AG10803 (cell line): Measurements from ENCODE around the gene HSD3B2.

Experiments used
- DNase-seq: peaks from one replicate; pipeline ENCODE4 v3.0.0; 2010; ENCODE audit warnings: low read depth
- H3K4me3 ChIP-seq: 2 replicates; pipeline ENCODE4 v1.5.1; 2011; ENCODE audit warnings: mild to moderate bottlenecking, low read length, control low read depth
- TF ChIP-seq, protein P1 (sequence below): conservative IDR thresholded peaks from 2 replicates; pipeline ENCODE4 v1.5.1; 2011; ENCODE audit warnings: mild to moderate bottlenecking, low read length, control low read depth, inconsistent platforms

Gene HSD3B2

DNA sequence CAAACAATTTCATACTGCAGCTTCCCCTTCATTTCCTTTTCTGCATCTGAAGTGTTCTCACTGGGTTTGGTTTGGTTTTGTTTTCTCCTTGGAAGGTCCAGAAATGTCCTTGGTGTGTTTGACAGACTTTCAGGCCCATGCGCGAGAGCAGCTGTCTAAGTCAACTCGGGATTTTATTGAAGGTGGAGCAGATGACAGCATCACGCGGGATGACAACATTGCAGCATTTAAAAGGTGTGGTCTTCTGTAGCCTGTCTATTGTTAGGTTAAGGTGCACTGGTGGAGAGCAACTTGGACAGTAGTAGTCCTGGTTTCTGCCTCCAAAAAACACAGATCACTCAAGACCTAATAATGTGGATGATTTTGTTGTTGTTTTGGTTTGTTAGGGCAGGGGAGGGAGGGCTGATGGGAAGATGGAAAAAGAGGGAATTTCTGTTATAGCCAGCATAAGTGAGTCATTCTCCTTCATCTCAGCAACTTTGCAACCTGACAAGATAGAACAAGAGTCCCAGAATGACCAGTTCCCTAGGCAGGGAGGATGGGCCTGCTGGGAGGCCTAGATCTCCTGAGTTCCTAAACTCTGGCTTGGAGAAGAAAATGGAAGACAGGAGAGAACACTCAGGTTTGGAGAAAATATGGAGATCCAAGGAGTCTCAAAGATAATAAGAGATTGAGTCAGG is 33.8 kb upstream of the HSD3B2 start:
- TF ChIP-seq, protein P1, sequence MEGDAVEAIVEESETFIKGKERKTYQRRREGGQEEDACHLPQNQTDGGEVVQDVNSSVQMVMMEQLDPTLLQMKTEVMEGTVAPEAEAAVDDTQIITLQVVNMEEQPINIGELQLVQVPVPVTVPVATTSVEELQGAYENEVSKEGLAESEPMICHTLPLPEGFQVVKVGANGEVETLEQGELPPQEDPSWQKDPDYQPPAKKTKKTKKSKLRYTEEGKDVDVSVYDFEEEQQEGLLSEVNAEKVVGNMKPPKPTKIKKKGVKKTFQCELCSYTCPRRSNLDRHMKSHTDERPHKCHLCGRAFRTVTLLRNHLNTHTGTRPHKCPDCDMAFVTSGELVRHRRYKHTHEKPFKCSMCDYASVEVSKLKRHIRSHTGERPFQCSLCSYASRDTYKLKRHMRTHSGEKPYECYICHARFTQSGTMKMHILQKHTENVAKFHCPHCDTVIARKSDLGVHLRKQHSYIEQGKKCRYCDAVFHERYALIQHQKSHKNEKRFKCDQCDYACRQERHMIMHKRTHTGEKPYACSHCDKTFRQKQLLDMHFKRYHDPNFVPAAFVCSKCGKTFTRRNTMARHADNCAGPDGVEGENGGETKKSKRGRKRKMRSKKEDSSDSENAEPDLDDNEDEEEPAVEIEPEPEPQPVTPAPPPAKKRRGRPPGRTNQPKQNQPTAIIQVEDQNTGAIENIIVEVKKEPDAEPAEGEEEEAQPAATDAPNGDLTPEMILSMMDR = no peak
- no peak overlapping the region for H3K4me3 ChIP-seq
- DNase-seq = no peak

DNA sequence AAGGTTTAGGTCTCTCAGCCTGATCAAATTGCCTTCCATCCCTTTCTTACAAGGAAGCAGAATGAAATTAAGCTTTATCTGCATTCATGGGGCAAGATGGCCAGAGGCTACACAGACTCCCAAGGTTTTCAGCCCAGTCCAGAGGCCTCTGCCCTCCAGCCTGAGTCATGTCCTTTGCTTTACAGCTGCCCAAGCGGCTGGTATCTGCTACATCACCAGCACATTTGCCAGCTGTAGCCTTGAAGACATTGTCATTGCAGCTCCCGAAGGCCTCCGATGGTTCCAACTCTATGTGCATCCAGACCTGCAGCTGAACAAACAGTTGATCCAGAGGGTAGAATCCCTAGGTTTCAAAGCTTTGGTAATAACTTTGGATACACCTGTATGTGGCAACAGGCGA is 30.4 kb upstream of the HSD3B2 start:
- H3K4me3 ChIP-seq = no peak overlapping the region
- TF ChIP-seq, protein P1 = no peak
- DNase-seq = no peak

DNA sequence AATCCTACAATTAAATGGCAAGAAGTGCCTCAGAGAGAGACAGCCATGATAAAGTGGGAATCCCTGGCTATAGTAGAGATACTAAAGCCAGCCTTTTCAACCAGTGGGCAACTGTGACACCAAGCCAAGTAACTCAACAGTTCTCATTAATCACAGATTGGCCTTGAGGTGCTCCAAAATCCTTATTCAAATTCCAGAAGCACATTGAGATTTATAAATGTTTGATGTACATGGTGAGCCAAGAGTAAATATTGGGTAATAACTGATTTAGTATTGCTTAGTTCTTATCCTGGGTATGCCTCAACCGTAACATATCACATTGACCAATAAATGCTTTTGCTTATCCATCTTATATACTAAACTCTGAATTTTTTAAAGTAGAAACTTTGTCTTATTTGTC is 29.3 kb upstream of the HSD3B2 start:
- TF ChIP-seq, protein P1 = no peak
- no peak overlapping the region for H3K4me3 ChIP-seq
- DNase-seq = no peak

DNA sequence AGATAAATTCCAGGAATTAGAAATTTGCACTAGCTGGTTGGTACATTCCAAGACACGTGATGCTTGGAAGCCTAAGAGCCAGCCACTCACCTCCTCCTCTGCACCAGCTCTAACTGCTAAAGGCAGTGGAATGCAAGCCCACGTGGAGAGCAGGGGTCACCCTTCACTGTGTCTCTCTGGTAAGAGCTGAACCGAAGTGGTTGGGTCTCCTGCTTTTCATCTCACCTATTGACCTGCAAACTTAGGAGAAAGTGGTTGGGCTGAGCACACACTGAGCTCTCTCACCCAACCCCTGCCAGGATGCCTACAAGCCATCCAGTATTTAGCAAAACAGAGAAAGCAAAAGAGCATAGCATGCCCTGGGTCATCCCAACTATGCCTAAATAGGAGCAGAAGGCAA is 27.1 kb upstream of the HSD3B2 start:
- no peak for DNase-seq
- TF ChIP-seq, protein P1 = no peak
- no peak overlapping the region for H3K4me3 ChIP-seq

DNA sequence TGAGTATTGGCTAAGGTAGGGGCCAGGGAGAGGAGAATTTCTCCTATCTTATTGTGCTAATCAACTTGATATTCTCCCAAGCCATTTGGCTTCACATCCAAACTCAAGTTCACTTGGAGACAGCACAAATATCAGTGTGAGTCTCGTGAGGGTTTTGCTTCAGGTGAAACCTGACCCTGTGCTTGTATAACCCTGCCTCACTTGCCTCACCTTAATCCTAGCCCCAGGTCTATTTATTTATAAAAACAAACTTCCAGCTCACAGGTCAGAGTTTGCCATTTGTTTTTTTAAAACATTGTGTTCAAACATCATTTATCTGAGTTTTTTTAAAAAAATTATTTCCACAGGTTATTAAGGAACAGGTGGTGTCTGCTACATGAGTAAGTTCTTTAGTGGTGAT is 26.5 kb upstream of the HSD3B2 start:
- DNase-seq = no peak
- TF ChIP-seq, protein P1 = no peak
- H3K4me3 ChIP-seq = no peak overlapping the region

DNA sequence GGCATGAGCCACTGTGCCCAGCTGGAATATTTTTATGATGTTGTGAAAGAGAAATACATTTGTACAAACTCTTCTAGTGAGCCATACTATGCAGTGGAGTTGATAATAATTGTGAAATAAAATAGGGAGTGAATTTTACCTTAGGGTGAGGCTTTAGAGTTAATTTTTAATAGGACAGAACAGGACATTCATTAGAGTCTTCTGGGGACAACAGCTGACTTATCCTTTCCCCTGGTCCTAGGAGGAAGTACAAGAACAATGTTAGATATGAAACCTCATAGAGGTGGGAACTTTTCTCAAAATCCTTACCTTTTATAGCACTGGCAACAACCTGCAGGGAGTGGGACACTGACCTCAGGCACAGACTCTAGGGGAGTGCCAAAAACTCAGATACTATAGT is 24.4 kb upstream of the HSD3B2 start:
- no peak overlapping the region for H3K4me3 ChIP-seq
- no peak for DNase-seq
- TF ChIP-seq, protein P1 = no peak

DNA sequence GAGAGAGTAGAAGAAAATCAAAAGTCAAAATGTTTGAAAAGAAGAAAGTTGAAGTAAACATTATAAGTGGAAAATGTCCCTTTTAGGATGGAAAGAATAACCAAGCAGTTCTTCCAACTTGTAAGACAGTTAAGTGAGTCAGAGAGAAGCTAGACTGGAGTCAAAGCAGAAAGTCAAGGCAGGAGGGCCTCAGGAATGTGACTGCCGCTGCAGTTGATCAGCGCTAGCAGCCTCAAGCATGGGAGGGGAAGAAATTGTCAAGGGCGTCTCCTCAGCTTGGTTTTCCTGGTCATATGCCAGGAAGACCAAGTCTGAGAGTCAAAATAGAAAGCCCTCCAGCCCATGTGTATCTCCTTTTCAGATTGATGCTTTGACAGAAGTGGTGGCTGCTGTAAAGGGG is 23.2 kb upstream of the HSD3B2 start:
- TF ChIP-seq, protein P1 = no peak
- H3K4me3 ChIP-seq = no peak overlapping the region
- no peak for DNase-seq
